Fibroblast of the aortic adventitia (primary cell): ENCODE measurements around the gene VAC14. TPM values are rescaled to one million over a fixed set of nuclear protein-coding genes. Genes with fewer than 3 reads are reported as not detected.

ENCODE experiments used
- DNase-seq: peaks from one replicate; pipeline ENCODE4 v3.0.0-alpha.2; 2010; ENCODE audit warnings: low read depth
- H3K4me3 ChIP-seq: 2 replicates; pipeline ENCODE4 v1.5.1; 2011; ENCODE audit warnings: low read depth, mild to moderate bottlenecking, control low read depth, low read length, moderate library complexity
- CTCF ChIP-seq: IDR thresholded peaks from 2 replicates; pipeline ENCODE4 v1.5.1; 2011; ENCODE audit warnings: mild to moderate bottlenecking, low read length, control low read depth, inconsistent platforms; ENCODE audit not compliant: insufficient read depth
- total RNA-seq: library from RNA; depleted of rRNA; stranded (reverse); fragments of >200 nt; gene quantifications from 2 replicates; pipeline ENCODE4 v1.2.3, GENCODE V29; 2012; ENCODE audit warnings: low replicate concordance

VAC14 gene
- total RNA-seq, 1 donor: 29.7 TPM

GRCh38 chr16:70728150-70728549 lies 72.8 kb downstream of the VAC14 start:
- no peak for DNase-seq
- H3K4me3 ChIP-seq: no peak overlapping the region
- TF ChIP-seq CTCF: no peak

- peak; percentile 24 for DNase-seq
- no peak overlapping the region for H3K4me3 ChIP-seq
- no peak for TF ChIP-seq CTCF
These were observed 74.0 kb downstream of the VAC14 start for GRCh38 chr16:70726892-70727361.

GRCh38 chr16:70725912-70726828 lies 74.8 kb downstream of the VAC14 start:
- no peak overlapping the region for H3K4me3 ChIP-seq
- no peak for TF ChIP-seq CTCF
- DNase-seq: peak; percentile 24

GRCh38 chr16:70725024-70725911 lies 75.7 kb downstream of the VAC14 start:
- TF ChIP-seq CTCF: no peak
- H3K4me3 ChIP-seq: no peak overlapping the region
- no peak for DNase-seq

- no peak overlapping the region for H3K4me3 ChIP-seq
- TF ChIP-seq CTCF: no peak
- no peak for DNase-seq
These were observed 76.6 kb downstream of the VAC14 start for GRCh38 chr16:70724146-70725023.

- no peak overlapping the region for H3K4me3 ChIP-seq
- DNase-seq: no peak
- TF ChIP-seq CTCF: no peak
These were observed 77.2 kb downstream of the VAC14 start for GRCh38 chr16:70723740-70724145.
